ENCODE results near the gene FUOM. TPM values are rescaled to one million over a fixed set of nuclear protein-coding genes. Genes with fewer than 3 reads are reported as not detected.

The FUOM gene, protein sequence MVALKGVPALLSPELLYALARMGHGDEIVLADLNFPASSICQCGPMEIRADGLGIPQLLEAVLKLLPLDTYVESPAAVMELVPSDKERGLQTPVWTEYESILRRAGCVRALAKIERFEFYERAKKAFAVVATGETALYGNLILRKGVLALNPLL
- not detected in 2 replicates for polyA plus RNA-seq
- not detected in 2 replicates for polyA minus RNA-seq

- Histone ChIP-seq H3K4me2 (ENCODE audit: low read length) (no peak within 1 kb of the TSS), H3K9me3 (ENCODE audit: low read length) (peaks cover 2% of the 10 kb centered on the region), H3K9ac (ENCODE audit: low read length) (no peak within 1 kb of the TSS), H3K79me2 (replicated peaks; ENCODE audit: insufficient read depth, low read length) (no peaks in the 10 kb centered on the region), H3F3A (ENCODE audit: insufficient read depth, low read length, poor library complexity, severe bottlenecking) (no peaks in the 10 kb centered on the region), H3K27ac (ENCODE audit: low read length) (no peak within 1 kb of the TSS), H2AFZ (ENCODE audit: low read depth, low read length) (no peak within 1 kb of the TSS), H3K36me3 (ENCODE audit: insufficient read depth, low read length) (no peaks in the 10 kb centered on the region), H3K9me2 (ENCODE audit: insufficient read depth, low read length) (no peaks in the 10 kb centered on the region), H3K27me3 (ENCODE audit: insufficient read depth, low read depth, low read length) (no peaks in the 10 kb centered on the region), H3K4me3 (ENCODE audit: low read length) (no peak within 1 kb of the TSS), H4K20me1 (ENCODE audit: insufficient read depth) (no peaks in the 10 kb centered on the region)
- no peak for TF ChIP-seq POLR2AphosphoS5 (IDR thresholded peaks at IDR 0.05)
- TF ChIP-seq RAD21 (conservative IDR thresholded peaks at IDR 0.05) = no peak
- no peak for TF ChIP-seq MXI1 (conservative IDR thresholded peaks at IDR 0.05; ENCODE audit: poor library complexity, severe bottlenecking)
- TF ChIP-seq TAF1 (IDR thresholded peaks at IDR 0.05; ENCODE audit: low read depth) = no peak
- TF ChIP-seq CTCF (IDR thresholded peaks at IDR 0.05; ENCODE audit: poor library complexity, severe bottlenecking) = no peak
- TF ChIP-seq SMC3 (conservative IDR thresholded peaks at IDR 0.05; ENCODE audit: poor library complexity) = no peak
- TF ChIP-seq REST (IDR thresholded peaks at IDR 0.05; ENCODE audit: borderline replicate concordance) = no peak
- TF ChIP-seq EP300 (conservative IDR thresholded peaks at IDR 0.05; ENCODE audit: poor library complexity, severe bottlenecking) = no peak
- no peak for TF ChIP-seq EZH2 (IDR thresholded peaks at IDR 0.05; ENCODE audit: borderline replicate concordance, insufficient read depth, low read length, poor library complexity, severe bottlenecking)
These were observed at the start of gene FUOM for GRCh38 chr10:133357285-133358161. FUOM (minus strand) TSS chr10:133358019; CDS start chr10:133358007, 12 bp downstream.

GRCh38 chr10:133405844-133406527, 48.2 kb upstream of the FUOM start:
- no peaks in the 10 kb centered on the region for H4K20me1 ChIP-seq (ENCODE audit: insufficient read depth)
- no peaks in the 10 kb centered on the region for H3K9me2 ChIP-seq (ENCODE audit: insufficient read depth, low read length)
- H3K79me2 ChIP-seq (replicated peaks; ENCODE audit: insufficient read depth, low read length) = peaks cover 30% of the 10 kb centered on the region
- no peak overlapping the region for H3K27ac ChIP-seq (ENCODE audit: low read length)
- no peak overlapping the region for H3K9ac ChIP-seq (ENCODE audit: low read length)
- H2AFZ ChIP-seq (ENCODE audit: low read depth, low read length) = no peak overlapping the region
- no peak for TF ChIP-seq EP300 (conservative IDR thresholded peaks at IDR 0.05; ENCODE audit: poor library complexity, severe bottlenecking)
- TF ChIP-seq RAD21 (conservative IDR thresholded peaks at IDR 0.05) = no peak
- TF ChIP-seq SMC3 (conservative IDR thresholded peaks at IDR 0.05; ENCODE audit: poor library complexity) = no peak
- no peak for TF ChIP-seq TAF1 (IDR thresholded peaks at IDR 0.05; ENCODE audit: low read depth)
- no peak for TF ChIP-seq MXI1 (conservative IDR thresholded peaks at IDR 0.05; ENCODE audit: poor library complexity, severe bottlenecking)
- TF ChIP-seq EZH2 (IDR thresholded peaks at IDR 0.05; ENCODE audit: borderline replicate concordance, insufficient read depth, low read length, poor library complexity, severe bottlenecking) = no peak
- no peak for TF ChIP-seq CTCF (IDR thresholded peaks at IDR 0.05; ENCODE audit: poor library complexity, severe bottlenecking)
- TF ChIP-seq POLR2AphosphoS5 (IDR thresholded peaks at IDR 0.05) = no peak
- no peak for TF ChIP-seq REST (IDR thresholded peaks at IDR 0.05; ENCODE audit: borderline replicate concordance)
- H3K4me2 ChIP-seq (ENCODE audit: low read length) = no peak overlapping the region
- H3F3A ChIP-seq (ENCODE audit: insufficient read depth, low read length, poor library complexity, severe bottlenecking) = no peaks in the 10 kb centered on the region
- H3K9me3 ChIP-seq (ENCODE audit: low read length) = no peaks in the 10 kb centered on the region
- no peak overlapping the region for H3K4me3 ChIP-seq (ENCODE audit: low read length)
- H3K36me3 ChIP-seq (ENCODE audit: insufficient read depth, low read length) = peaks cover 15% of the 10 kb centered on the region
- H3K27me3 ChIP-seq (ENCODE audit: insufficient read depth, low read depth, low read length) = no peaks in the 10 kb centered on the region

Data from neural cell (in vitro differentiated cells).